COLO668 (cell line): ENCODE measurements around the gene NUP54.

Experiments used
- DNase-seq: peaks from one replicate; lab custom pipeline; 2025; ENCODE audit not compliant: unreplicated experiment; lab: John Stamatoyannopoulos, UW

The NUP54 gene

DNA sequence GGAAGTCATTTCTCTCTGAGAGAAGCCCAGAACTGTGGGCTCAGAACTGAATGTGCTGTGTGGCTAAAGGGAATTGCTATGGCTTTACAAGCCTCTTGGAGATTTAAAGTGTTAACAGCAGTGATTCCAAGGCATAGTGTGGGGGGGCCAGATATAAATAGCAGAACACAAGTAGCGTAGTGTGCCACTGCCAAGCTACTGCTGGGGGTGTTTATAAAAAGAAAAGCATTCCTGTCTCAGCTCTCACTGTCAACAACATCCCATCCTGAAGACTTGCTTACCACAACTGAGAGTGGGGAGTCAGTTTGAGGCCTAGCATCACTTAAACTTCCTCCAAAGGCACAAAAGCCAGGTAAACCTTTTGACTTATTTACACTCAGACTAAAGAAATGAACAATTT lies 73.7 kb downstream of the NUP54 start, which contains the start of gene ART3:
TSS of gene ART3 (plus strand) at position 242 of the 400 bp plus-strand sequence. CDS start 1,181 bp downstream, outside the sequence.
- DNase-seq, result no peak

DNA sequence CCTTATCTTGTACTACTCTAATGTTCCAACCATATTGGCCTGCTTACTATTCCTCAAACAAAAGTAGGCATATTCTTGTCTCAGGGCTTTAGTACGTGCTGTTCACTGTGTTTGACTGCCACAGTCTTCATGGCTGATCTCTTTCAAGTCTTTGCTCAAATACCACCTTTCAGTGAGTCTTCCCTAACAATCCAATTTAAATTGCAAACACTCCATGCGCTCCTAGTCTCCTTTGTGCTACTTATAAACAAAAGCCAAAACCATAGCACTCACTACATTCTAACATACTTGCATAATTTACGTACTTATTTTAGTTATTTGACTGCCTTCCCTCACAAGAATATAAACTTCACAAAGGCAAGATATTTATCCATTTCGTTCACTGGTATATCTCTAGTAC lies 75.4 kb downstream of the NUP54 start:
- DNase-seq, result no peak

DNA sequence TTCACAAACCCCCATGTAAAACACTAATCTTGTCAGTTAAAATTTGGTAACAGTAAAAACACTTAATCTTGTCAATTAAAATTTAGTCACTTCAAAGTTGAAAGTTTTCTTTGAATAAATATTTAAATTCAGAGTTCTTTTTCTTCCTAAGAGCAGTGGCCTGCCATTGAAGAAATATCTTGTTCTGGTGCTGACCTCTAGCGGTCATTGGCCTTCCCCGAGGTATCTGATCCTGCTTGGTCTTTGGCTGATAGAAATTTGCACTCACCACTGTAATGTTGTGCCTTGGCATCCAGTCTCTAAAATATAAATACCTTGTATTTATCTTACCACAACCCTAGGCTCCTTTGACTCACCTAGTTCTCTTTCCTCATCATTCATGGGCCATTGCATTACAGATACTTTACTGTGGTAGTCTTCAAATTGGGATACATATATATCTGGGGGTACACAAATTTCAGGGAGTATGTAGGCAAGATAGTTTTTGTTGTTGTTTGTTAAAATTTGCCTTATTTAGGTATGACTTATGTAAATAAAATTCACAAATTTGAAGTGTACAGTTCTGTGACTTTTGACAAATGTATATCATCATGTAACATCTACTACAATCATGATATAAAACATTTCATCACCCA lies 80.4 kb downstream of the NUP54 start:
- peak; percentile 62 for DNase-seq

DNA sequence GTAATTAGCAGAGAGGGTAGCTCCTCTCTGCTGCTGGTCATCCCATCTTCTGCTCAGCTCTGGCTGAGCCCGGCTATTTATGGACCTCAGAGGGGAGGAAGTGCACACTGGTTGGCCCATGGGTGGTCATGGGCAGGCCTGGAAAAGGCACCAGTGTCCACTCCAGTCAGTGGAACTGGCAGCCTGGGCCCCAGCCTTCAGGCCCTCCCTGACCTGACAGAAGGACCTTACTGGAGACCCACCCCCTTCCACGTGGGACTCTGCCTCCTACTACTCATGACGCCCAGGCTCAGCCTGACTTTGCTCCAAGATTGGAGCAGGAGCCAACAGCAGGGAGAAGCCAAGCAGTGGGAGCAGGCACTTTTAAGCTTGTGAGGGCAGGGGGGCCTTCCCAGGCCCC lies 81.7 kb downstream of the NUP54 start:
- DNase-seq, result no peak
